Activated CD8-positive, alpha-beta memory T cell treated with anti-CD3 and anti-CD28 coated beads for 4 hours (primary cell): Measurements from ENCODE around the gene KXD1.
"Not testable (repeated sequence)": the region's sequence is repeated elsewhere in the genome, so short reads cannot be mapped to it uniquely, and the experiment has no call there.

Experiments used
- DNase-seq, 2 donors: peaks; one replicate each; pipeline ENCODE4 v3.0.0-alpha.2; 2020; ENCODE audit warnings: low read depth in 2 of 2

The KXD1 gene

GRCh38 chr19:18536475-18536874 is 21.2 kb upstream of the KXD1 start:
- DNase-seq = no peak

- DNase-seq = no peak
These were observed 20.2 kb upstream of the KXD1 start for GRCh38 chr19:18537431-18537830.

GRCh38 chr19:18538115-18538514 is 19.6 kb upstream of the KXD1 start:
- DNase-seq = no peak

GRCh38 chr19:18539372-18539771 is 18.3 kb upstream of the KXD1 start:
- DNase-seq = no peak

- DNase-seq = not testable (repeated sequence)
These were observed 17.5 kb upstream of the KXD1 start for GRCh38 chr19:18540200-18540599.

GRCh38 chr19:18541258-18541991 is 16.2 kb upstream of the KXD1 start:
- no peak for DNase-seq

GRCh38 chr19:18541992-18542940 is 15.4 kb upstream of the KXD1 start:
- DNase-seq = no peak

- peak; percentile 87 to 89 for DNase-seq
These were observed 14.5 kb upstream of the KXD1 start, which contains the start of gene FKBP8 for GRCh38 chr19:18542941-18543813. Gene FKBP8 (minus strand): TSS chr19:18543573. CDS start chr19:18541970, 1,603 bp downstream.

GRCh38 chr19:18543814-18544475 is 13.7 kb upstream of the KXD1 start:
- peak in 1 of 2 donors; percentile 34 for DNase-seq

GRCh38 chr19:18551631-18552030 is 6.0 kb upstream of the KXD1 start:
- no peak for DNase-seq

- no peak for DNase-seq
These were observed 509 bp downstream of the KXD1 start for GRCh38 chr19:18558202-18558555.

GRCh38 chr19:18558604-18559003 is 934 bp downstream of the KXD1 start:
- no peak for DNase-seq

GRCh38 chr19:18559685-18560084 is 2.0 kb downstream of the KXD1 start:
- DNase-seq = no peak

- no peak for DNase-seq
These were observed 4.4 kb downstream of the KXD1 start for GRCh38 chr19:18562086-18562485.

GRCh38 chr19:18566953-18567352 is 9.3 kb downstream of the KXD1 start:
- no peak for DNase-seq

GRCh38 chr19:18568367-18568766 is 10.7 kb downstream of the KXD1 start:
- no peak for DNase-seq

GRCh38 chr19:18571564-18572344 is 14.1 kb downstream of the KXD1 start, which contains the start of gene UBA52:
Gene UBA52 (plus strand): TSS chr19:18571857. CDS start chr19:18573301, 1,444 bp downstream.
- DNase-seq = peak; percentile 98

GRCh38 chr19:18574691-18575291 is 17.1 kb downstream of the KXD1 start:
- DNase-seq = no peak

GRCh38 chr19:18576383-18576782 is 18.7 kb downstream of the KXD1 start:
- DNase-seq = no peak

GRCh38 chr19:18577365-18577914 is 19.8 kb downstream of the KXD1 start:
- no peak for DNase-seq
